PC-3 (cell line): ENCODE measurements around the gene RRP9. TPM values are rescaled to one million over a fixed set of nuclear protein-coding genes. Genes with fewer than 3 reads are reported as not detected.

Source experiments
- ATAC-seq: fragments of 200-7000 bp; cut with Tn5 transposase; 2 replicates; pipeline ENCODE4 v1.9.1; 2020; ENCODE audit warnings: mild to moderate bottlenecking, moderate library complexity
- BruUV-seq: library from RNA; stranded (reverse); fragments of 400-500 nt; replicated peaks from 2 replicates; lab custom pipeline; 2021; lab: Mats Ljungman, UMichigan
- CTCF ChIA-PET: fragments of 300-600 bp; sonication (Branson Sonifier 250); formaldehyde crosslinking; loops from one replicate; lab custom pipeline; 2022; ENCODE audit warnings: antibody characterized with exemption; lab: Charles Lee
- POLR2A ChIA-PET: fragments of 300-600 bp; sonication (Branson Sonifier 250); formaldehyde crosslinking; loops from one replicate; lab custom pipeline; 2022; ENCODE audit warnings: antibody characterized with exemption; ENCODE audit not compliant: unreplicated experiment; lab: Charles Lee
- DNase-seq: peaks from one replicate; pipeline ENCODE4 v3.0.0-alpha.2; 2015
- H2AFZ ChIP-seq: fragments of 300-600 bp; sonication (generic); 2 replicates; pipeline ENCODE4 v1.6.0; 2016; ENCODE audit warnings: antibody characterized with exemption, low read length
- H3F3A ChIP-seq: fragments of 300-600 bp; sonication (generic); one replicate; pipeline ENCODE4 v1.6.0; 2017; ENCODE audit warnings: antibody characterized with exemption, low read length, control low read depth, mild to moderate bottlenecking; ENCODE audit not compliant: unreplicated experiment
- H3K27ac ChIP-seq: fragments of 300-600 bp; sonication (generic); 2 replicates; pipeline ENCODE4 v1.5.1; 2016; ENCODE audit warnings: mild to moderate bottlenecking, low read length
- H3K27me3 ChIP-seq: fragments of 300-600 bp; sonication (generic); 2 replicates; pipeline ENCODE4 v1.6.1; 2016; ENCODE audit warnings: low read length, mixed read lengths
- H3K36me3 ChIP-seq: fragments of 300-600 bp; sonication (generic); 2 replicates; pipeline ENCODE4 v1.6.1; 2016; ENCODE audit warnings: low read depth, mixed run types, low read length, mixed read lengths
- H3K4me1 ChIP-seq: fragments of 300-600 bp; sonication (generic); 2 replicates; pipeline ENCODE4 v1.5.1; 2016; ENCODE audit warnings: low read length; ENCODE audit not compliant: insufficient read depth
- H3K4me2 ChIP-seq: fragments of 300-600 bp; sonication (generic); 2 replicates; pipeline ENCODE4 v1.6.0; 2016; ENCODE audit warnings: low read length
- H3K4me3 ChIP-seq: fragments of 300-600 bp; sonication (generic); 2 replicates; pipeline ENCODE4 v1.5.1; 2016; ENCODE audit warnings: mild to moderate bottlenecking, low read length, mixed read lengths
- H3K79me2 ChIP-seq: fragments of 300-600 bp; sonication (generic); 2 replicates; pipeline ENCODE4 v1.6.1; 2017; ENCODE audit warnings: low read length, mixed read lengths
- H3K9ac ChIP-seq: fragments of 300-600 bp; sonication (generic); 2 replicates; pipeline ENCODE4 v1.6.0; 2016; ENCODE audit warnings: mild to moderate bottlenecking, low read length
- H3K9me2 ChIP-seq: fragments of 300-600 bp; sonication (generic); replicated peaks from 2 replicates; pipeline ENCODE4 v1.6.1; 2016; ENCODE audit warnings: mixed run types, low read length, mixed read lengths
- H3K9me3 ChIP-seq: fragments of 300-600 bp; sonication (generic); 2 replicates; pipeline ENCODE4 v1.6.1; 2016; ENCODE audit warnings: low read length, mixed read lengths
- H4K20me1 ChIP-seq: fragments of 300-600 bp; sonication (generic); 2 replicates; pipeline ENCODE4 v1.6.1; 2016; ENCODE audit warnings: low read length, mixed read lengths
- CTCF ChIP-seq: fragments of 300-600 bp; sonication (generic); conservative IDR thresholded peaks from 2 replicates; pipeline ENCODE4 v1.5.1; 2017; ENCODE audit warnings: antibody characterized with exemption, low read depth, mild to moderate bottlenecking, low read length
- EZH2 ChIP-seq: fragments of 300-600 bp; sonication (generic); IDR thresholded peaks from one replicate; pipeline ENCODE4 v1.6.1; 2017; ENCODE audit warnings: antibody characterized with exemption, mild to moderate bottlenecking, low read length; ENCODE audit not compliant: unreplicated experiment
- EZH2phosphoT487 ChIP-seq: fragments of 300-600 bp; sonication (generic); IDR thresholded peaks from 2 replicates; pipeline ENCODE4 v1.6.1; 2018; ENCODE audit warnings: mild to moderate bottlenecking, antibody characterized with exemption, low read length, borderline replicate concordance
- intact Hi-C: fragments of 100-400 bp; cut with micrococcal nuclease; formaldehyde crosslinking; loops from 2 replicates; pipeline ENCODE4 v1.9.0; 2023
- total RNA-seq: library from RNA; depleted of rRNA; stranded (reverse); fragments of >200 nt; gene quantifications from 2 replicates; pipeline ENCODE4 v1.2.3, GENCODE V29; 2014

RRP9 gene
- total RNA-seq, 1 experiment from 2014 or later: 95.0 TPM

- H3F3A ChIP-seq: no peaks in the 10 kb centered on the region
- no peak overlapping the region for H3K4me2 ChIP-seq
- H3K9me3 ChIP-seq: no peaks in the 10 kb centered on the region
- H3K79me2 ChIP-seq: peaks cover 16% of the 10 kb centered on the region
- no peak for TF ChIP-seq EZH2phosphoT487
- no peak for TF ChIP-seq EZH2
- no peak for TF ChIP-seq CTCF
- H3K36me3 ChIP-seq: peaks cover 58% of the 10 kb centered on the region
- no peak overlapping the region for H2AFZ ChIP-seq
- DNase-seq: no peak
- POLR2A ChIA-PET: no interaction called here
- no peaks in the 10 kb centered on the region for H3K27me3 ChIP-seq
- intact Hi-C loops: no loop called here
- H3K4me1 ChIP-seq: peaks cover 5% of the 10 kb centered on the region
- CTCF ChIA-PET: no interaction called here
- no peak for ATAC-seq
- H3K9me2 ChIP-seq: no peaks in the 10 kb centered on the region
- no peak overlapping the region for H3K9ac ChIP-seq
- BruUV-seq: no TSS peak
- no peak overlapping the region for H3K4me3 ChIP-seq
- peaks cover 10% of the 10 kb centered on the region for H4K20me1 ChIP-seq
- H3K27ac ChIP-seq: no peak overlapping the region
These were observed 7.4 kb downstream of the RRP9 start for GRCh38 chr3:51934139-51934850.

GRCh38 chr3:51933471-51934138, 8.1 kb downstream of the RRP9 start:
- Histone ChIP-seq H4K20me1 (peaks cover 3% of the 10 kb centered on the region; the same call in 1 of the 2 replicates), H3K27me3 (no peaks in the 10 kb centered on the region), H3K27ac (no peak overlapping the region), H3K79me2 (peaks cover 9% of the 10 kb centered on the region), H3K4me2 (no peak overlapping the region), H3F3A (no peaks in the 10 kb centered on the region), H2AFZ (no peak overlapping the region), H3K9me2 (no peaks in the 10 kb centered on the region), H3K36me3 (peaks cover 51% of the 10 kb centered on the region), H3K4me1 (no peaks in the 10 kb centered on the region), H3K9me3 (no peaks in the 10 kb centered on the region), H3K4me3 (no peak overlapping the region), H3K9ac (no peak overlapping the region)
- ChIA-PET POLR2A (no interaction called here), CTCF (no interaction called here)
- TF ChIP-seq EZH2phosphoT487 (no peak), CTCF (no peak), EZH2 (no peak)
- DNase-seq (no peak), ATAC-seq (no peak)
- intact Hi-C loops: no loop called here
- no TSS peak for BruUV-seq
